Measurements from ENCODE around the gene LRP8. TPM values are rescaled to one million over a fixed set of nuclear protein-coding genes. Genes with fewer than 3 reads are reported as not detected.

The LRP8 gene
- total and polyA plus RNA-seq, 9 of the 15 experiments (the other 6 are each of a cell fraction or from before 2014, with no cell fraction given): 7.1 to 56.1 (median 31.3) TPM

DNA sequence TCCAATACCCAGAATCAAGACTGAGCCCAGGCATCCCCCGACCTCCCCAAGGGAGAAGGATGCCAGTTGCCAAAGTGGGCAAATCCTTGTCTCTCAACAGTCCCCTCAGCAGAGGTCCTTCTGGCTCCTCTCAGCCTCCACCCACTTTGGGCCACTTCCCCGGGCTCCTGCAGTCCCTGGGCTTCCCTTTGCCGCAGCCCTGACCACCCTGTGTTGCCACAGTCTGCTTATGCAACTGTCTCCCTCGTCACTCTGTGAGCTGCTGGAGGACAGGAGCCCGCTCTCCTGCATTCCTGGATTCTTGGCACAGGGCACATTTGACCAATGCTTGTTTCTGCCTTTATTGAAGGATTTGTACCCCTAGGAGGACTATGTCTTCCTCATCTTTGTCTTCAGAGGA lies 2.9 kb upstream of the LRP8 start:
- H3K79me2 ChIP-seq (ENCODE audit: control insufficient read depth, insufficient read depth, low read length): peaks cover 14% of the 10 kb centered on the region
- H3K4me3 ChIP-seq: no peak overlapping the region
- H3K27me3 ChIP-seq (ENCODE audit: control insufficient read depth in 2 of 2, insufficient read depth in 2 of 2, low read length in 2 of 2): peaks cover 7 to 23% of the 10 kb centered on the region in 2 experiments; a peak in 4 of 5 replicates
- CTCF ChIA-PET (ENCODE audit: low intra/inter-chr PET ratio): no interaction called here
- no TSS peak for BruUV-seq (replicated peaks)
- ATAC-seq: no peak
- H3K9me1 ChIP-seq (ENCODE audit: control insufficient read depth, insufficient read depth, low read length): no peaks in the 10 kb centered on the region
- WGBS (ENCODE audit: insufficient coverage, low coverage, missing lambda C conversion rate): 20% methylated on average over 5 of the region's 5 CpGs
- no peaks in the 10 kb centered on the region for H3K36me3 ChIP-seq (ENCODE audit: control insufficient read depth, insufficient read depth, low read length)
- peaks cover 0 to 30% of the 10 kb centered on the region in 2 experiments; a peak in 3 of 5 replicates for H3K4me1 ChIP-seq (replicated peaks in 1 of 2; ENCODE audit: control insufficient read depth in 2 of 2, insufficient read depth in 2 of 2, low read length in 2 of 2)
- H4K20me1 ChIP-seq (replicated peaks; ENCODE audit: control insufficient read depth, insufficient read depth, low read length): no peaks in the 10 kb centered on the region
- TF ChIP-seq, protein P1, sequence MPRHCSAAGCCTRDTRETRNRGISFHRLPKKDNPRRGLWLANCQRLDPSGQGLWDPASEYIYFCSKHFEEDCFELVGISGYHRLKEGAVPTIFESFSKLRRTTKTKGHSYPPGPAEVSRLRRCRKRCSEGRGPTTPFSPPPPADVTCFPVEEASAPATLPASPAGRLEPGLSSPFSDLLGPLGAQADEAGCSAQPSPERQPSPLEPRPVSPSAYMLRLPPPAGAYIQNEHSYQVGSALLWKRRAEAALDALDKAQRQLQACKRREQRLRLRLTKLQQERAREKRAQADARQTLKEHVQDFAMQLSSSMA (CRISPR knock-in tag; IDR thresholded peaks at IDR 0.05): no peak
- no peak for TF ChIP-seq TBP (optimal IDR thresholded peaks at IDR 0.05; ENCODE audit: low read depth, low read length)
- TF ChIP-seq NCOA4 (IDR thresholded peaks at IDR 0.05; ENCODE audit: partially characterized antibody): no peak
- TF ChIP-seq, protein P2, sequence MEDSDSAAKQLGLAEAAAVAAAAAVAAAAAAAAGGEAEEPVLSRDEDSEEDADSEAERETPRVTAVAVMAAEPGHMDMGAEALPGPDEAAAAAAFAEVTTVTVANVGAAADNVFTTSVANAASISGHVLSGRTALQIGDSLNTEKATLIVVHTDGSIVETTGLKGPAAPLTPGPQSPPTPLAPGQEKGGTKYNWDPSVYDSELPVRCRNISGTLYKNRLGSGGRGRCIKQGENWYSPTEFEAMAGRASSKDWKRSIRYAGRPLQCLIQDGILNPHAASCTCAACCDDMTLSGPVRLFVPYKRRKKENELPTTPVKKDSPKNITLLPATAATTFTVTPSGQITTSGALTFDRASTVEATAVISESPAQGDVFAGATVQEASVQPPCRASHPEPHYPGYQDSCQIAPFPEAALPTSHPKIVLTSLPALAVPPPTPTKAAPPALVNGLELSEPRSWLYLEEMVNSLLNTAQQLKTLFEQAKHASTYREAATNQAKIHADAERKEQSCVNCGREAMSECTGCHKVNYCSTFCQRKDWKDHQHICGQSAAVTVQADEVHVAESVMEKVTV (CRISPR knock-in tag; IDR thresholded peaks at IDR 0.05): no peak
- no peak for TF ChIP-seq ELF1 (tag; IDR thresholded peaks at IDR 0.05)
- TF ChIP-seq, protein P3, sequence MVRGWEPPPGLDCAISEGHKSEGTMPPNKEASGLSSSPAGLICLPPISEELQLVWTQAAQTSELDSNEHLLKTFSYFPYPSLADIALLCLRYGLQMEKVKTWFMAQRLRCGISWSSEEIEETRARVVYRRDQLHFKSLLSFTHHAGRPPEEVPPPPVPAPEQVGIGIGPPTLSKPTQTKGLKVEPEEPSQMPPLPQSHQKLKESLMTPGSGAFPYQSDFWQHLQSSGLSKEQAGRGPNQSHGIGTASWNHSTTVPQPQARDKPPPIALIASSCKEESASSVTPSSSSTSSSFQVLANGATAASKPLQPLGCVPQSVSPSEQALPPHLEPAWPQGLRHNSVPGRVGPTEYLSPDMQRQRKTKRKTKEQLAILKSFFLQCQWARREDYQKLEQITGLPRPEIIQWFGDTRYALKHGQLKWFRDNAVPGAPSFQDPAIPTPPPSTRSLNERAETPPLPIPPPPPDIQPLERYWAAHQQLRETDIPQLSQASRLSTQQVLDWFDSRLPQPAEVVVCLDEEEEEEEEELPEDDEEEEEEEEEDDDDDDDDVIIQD (CRISPR knock-in tag; IDR thresholded peaks at IDR 0.05): no peak
- TF ChIP-seq RBM25 (IDR thresholded peaks at IDR 0.05; ENCODE audit: low read depth, low read length, severe bottlenecking): no peak
- no peak for TF ChIP-seq MCM2 (IDR thresholded peaks at IDR 0.05; ENCODE audit: low read depth)
- TF ChIP-seq POLR2A (conservative IDR thresholded peaks at IDR 0.05): no peak
- no peak for TF ChIP-seq ZC3H4 (CRISPR knock-in tag; IDR thresholded peaks at IDR 0.05; ENCODE audit: borderline replicate concordance)
- TF ChIP-seq ZNF766 (CRISPR knock-in tag; conservative IDR thresholded peaks at IDR 0.05): no peak
- TF ChIP-seq CBX2 (IDR thresholded peaks at IDR 0.05; ENCODE audit: insufficient read depth, low read length, poor library complexity, severe bottlenecking): no peak
- no peak for TF ChIP-seq SMAD1 (IDR thresholded peaks at IDR 0.05; ENCODE audit: low read depth, low read length, partially characterized antibody)
- no peak for TF ChIP-seq RFX7 (CRISPR knock-in tag; IDR thresholded peaks at IDR 0.05)
- no peak for FAIRE-seq
- no peaks in the 10 kb centered on the region for H3K9me3 ChIP-seq (replicated peaks; ENCODE audit: control insufficient read depth, insufficient read depth, low read depth, low read length)
- POLR2A ChIA-PET: interaction anchor here (0.6 to 1.1 kb wide), 2 partner anchors 9 to 167 kb away, joined by 3 to 5 read pairs; no protein-coding TSS in a partner anchor
- intact Hi-C loops (cut with micrococcal nuclease): no loop called here
- no peak overlapping the region for H3K4me2 ChIP-seq (ENCODE audit: insufficient read depth, low read length)
- H3K27ac ChIP-seq (ENCODE audit: extremely low read depth, low read depth, low read length): no peak overlapping the region
- in situ Hi-C loops (cut with MboI): no loop called here
- H2AFZ ChIP-seq (ENCODE audit: low read depth, low read length): no peak overlapping the region
- H3K9ac ChIP-seq (ENCODE audit: insufficient read depth in 1 of 2, low read depth in 2 of 2, low read length in 2 of 2): peak overlapping the region in 1 of 2 experiments; percentile 79; a peak in 1 of 4 replicates
- DNase-seq (ENCODE audit: extremely low read depth in 1 of 4, low spot score in 3 of 4): peak in 1 of 4 experiments; percentile 5

Measured in K562 (cell line).